Small intestine (tissue), 16 donors: Measurements from ENCODE around the gene C1orf52. TPM values are rescaled to one million over a fixed set of nuclear protein-coding genes. Genes with fewer than 3 reads are reported as not detected.
A peak's percentile ranks its signal among the peaks of the same experiment; 100 is the strongest.

Experiments used
- DNase-seq, 2 donors: peaks; one replicate each; pipeline versions ENCODE4 v3.0.0 to v3.0.0-alpha.2; 2013
- FAIRE-seq: peaks from 2 replicates; lab custom pipeline; 2012; peaks lifted over from hg19 to GRCh38; lab: Jason Lieb, UNC
- H3K27ac ChIP-seq, 3 donors: one replicate each; pipeline ENCODE4 v1.5.1; 2013; ENCODE audit warnings: low read length in 2 of 3, mild to moderate bottlenecking in 2 of 3, control low read depth in 1 of 3, inconsistent platforms in 1 of 3, low read depth in 1 of 3, moderate library complexity in 1 of 3
- H3K27me3 ChIP-seq, 3 donors: one replicate each; pipeline ENCODE4 v1.6.1; 2013; ENCODE audit warnings: low read length in 3 of 3, inconsistent platforms in 1 of 3; ENCODE audit not compliant: control insufficient read depth in 3 of 3, insufficient read depth in 3 of 3
- H3K36me3 ChIP-seq, 3 donors: one replicate each; pipeline ENCODE4 v1.6.1; 2013; ENCODE audit warnings: low read length in 3 of 3, inconsistent platforms in 1 of 3, low read depth in 1 of 3, mild to moderate bottlenecking in 1 of 3, moderate library complexity in 1 of 3; ENCODE audit not compliant: control insufficient read depth in 3 of 3, insufficient read depth in 2 of 3
- H3K4me1 ChIP-seq, 3 donors: one replicate each; pipeline ENCODE4 v1.6.1; 2013; ENCODE audit warnings: low read length in 2 of 3, inconsistent platforms in 1 of 3, low read depth in 1 of 3, mild to moderate bottlenecking in 1 of 3, moderate library complexity in 1 of 3; ENCODE audit not compliant: control insufficient read depth in 3 of 3, insufficient read depth in 2 of 3
- H3K4me3 ChIP-seq, 3 donors: one replicate each; pipeline ENCODE4 v1.5.1; 2013; ENCODE audit warnings: low read length in 3 of 3, control low read depth in 1 of 3, inconsistent platforms in 1 of 3, low read depth in 1 of 3, mild to moderate bottlenecking in 1 of 3, moderate library complexity in 1 of 3
- H3K9me3 ChIP-seq, 2 donors: one replicate each; pipeline ENCODE4 v1.6.1; 2013; ENCODE audit warnings: low read depth in 1 of 2, low read length in 1 of 2; ENCODE audit not compliant: control insufficient read depth in 2 of 2, insufficient read depth in 1 of 2
- WGBS, 3 donors: extraction: QIAGEN DNeasy Blood & Tissue Kit; methylation state at CpG; one replicate each; pipeline ENCODE4 v1.1.7; 2013; 5-methylcytosine and 5-hydroxymethylcytosine counted together
- long read RNA-seq, 10 donors: transcript quantifications; one replicate each; lab custom pipeline, GENCODE V29; 2026
- polyA plus RNA-seq, 4 donors: library from polyadenylated mRNA; stranded (reverse) in 3 of 4; unstranded in 1 of 4; fragments of 200-250 nt in 3 of 4; fragments of 120-200 nt in 1 of 4; gene quantifications; one replicate each; pipeline versions ENCODE4 v1.2.1 to v1.2.3, GENCODE V29; 2013
- donor health status: healthy with polysubstance abuse.
- donor health status: control.
- donor health status: control.
- donor health status: Bipolar disorder and iron deficiency.
- donor health status: healthy.

Gene C1orf52
- polyA plus RNA-seq: 10 to 100 TPM; 15.9 to 35.6 (median 18.5) TPM
- long read RNA-seq, donor 1: 0 reads
- long read RNA-seq, donor 2, partial matches to known transcripts: 0 of 4 reads
- long read RNA-seq, donor 2, other reads (novel, unspliced or antisense): 0 of 4 reads
- long read RNA-seq, donor 3, transcript C1orf52-203 (3 exons, 1,219 nt): minor isoform, 5 of 11 reads
- long read RNA-seq, donor 3, transcript C1orf52-201 (4 exons, 3,391 nt): major isoform, 6 of 11 reads
- long read RNA-seq, donor 3, partial matches to known transcripts: 0 of 11 reads
- long read RNA-seq, donor 3, other reads (novel, unspliced or antisense): 0 of 11 reads
- long read RNA-seq, donor 4, partial matches to known transcripts: 0 of 1 reads
- long read RNA-seq, donor 4, other reads (novel, unspliced or antisense): 0 of 1 reads
- long read RNA-seq, donor 5, transcript C1orf52-203 (3 exons, 1,219 nt): major isoform, 5 of 9 reads
- long read RNA-seq, donor 5, partial matches to known transcripts: 0 of 9 reads
- long read RNA-seq, donor 5, other reads (novel, unspliced or antisense): 0 of 9 reads
- long read RNA-seq, donor 6, transcript C1orf52-201 (4 exons, 3,391 nt): major isoform, 8 of 11 reads
- long read RNA-seq, donor 6, partial matches to known transcripts: 0 of 11 reads
- long read RNA-seq, donor 6, other reads (novel, unspliced or antisense): 0 of 11 reads
- long read RNA-seq, donor 7: 0 reads
- long read RNA-seq, donor 8, partial matches to known transcripts: 0 of 3 reads
- long read RNA-seq, donor 8, other reads (novel, unspliced or antisense): 0 of 3 reads
- long read RNA-seq, donor 9, partial matches to known transcripts: 0 of 3 reads
- long read RNA-seq, donor 9, other reads (novel, unspliced or antisense): 0 of 3 reads
- long read RNA-seq, donor 10, transcript C1orf52-203 (3 exons, 1,219 nt): major isoform, 7 of 19 reads
- long read RNA-seq, donor 10, transcript C1orf52-201 (4 exons, 3,391 nt): major isoform, 7 of 19 reads
- long read RNA-seq, donor 10, partial matches to known transcripts: 5 of 19 reads
- long read RNA-seq, donor 10, other reads (novel, unspliced or antisense): 0 of 19 reads

GRCh38 chr1:85259118-85259911 lies at the start of gene C1orf52:
TSS of gene C1orf52 (minus strand) at chr1:85259662. CDS start at chr1:85259633, 29 bp downstream.
- Histone ChIP-seq H3K4me1 (peaks cover 2 to 23% (median 4%) of the 10 kb centered on the region in 3 donors), H3K4me3 (peak within 1 kb of the TSS; percentile 80 to 99 (median 98)), H3K9me3 (peaks cover 0 to 13% of the 10 kb centered on the region in 2 donors), H3K27me3 (no peaks in the 10 kb centered on the region), H3K36me3 (peaks cover 0 to 9% (median 1%) of the 10 kb centered on the region in 3 donors), H3K27ac (peak within 1 kb of the TSS; percentile 35 to 84 (median 76))
- 0 to 1% (median 0%) methylated on average over 57 to 65 of the region's 65 CpGs for WGBS, 3 donors
- DNase-seq: peak; percentile 89 to 96
- no peak for FAIRE-seq

DNA sequence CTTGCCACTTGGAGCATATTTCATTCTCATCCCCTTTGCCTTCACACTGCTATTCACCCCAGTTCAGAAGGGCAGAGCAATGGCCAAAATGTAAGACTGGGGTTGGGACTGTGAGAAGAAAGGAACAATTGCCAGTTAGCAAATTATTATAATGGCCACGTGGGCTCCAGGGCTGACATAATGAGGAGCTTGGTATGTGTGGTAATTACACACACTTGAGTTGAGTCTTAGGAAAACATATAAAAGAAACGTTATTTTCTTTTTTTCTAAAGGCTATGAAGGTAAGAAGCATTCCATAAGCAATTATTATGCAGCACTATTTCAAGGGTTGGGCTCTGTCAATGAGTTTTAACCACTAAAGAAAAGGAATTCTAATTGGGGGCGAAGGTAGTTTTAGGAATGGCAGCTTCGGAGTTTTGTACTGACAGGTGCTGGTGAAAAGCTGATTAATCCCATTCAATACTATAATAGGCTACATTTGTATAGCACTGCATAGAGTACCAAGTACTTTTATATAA lies 49.4 kb upstream of the C1orf52 start:
- FAIRE-seq (no peak), DNase-seq (no peak)
- Histone ChIP-seq H3K27ac (no peak overlapping the region), H3K4me3 (no peak overlapping the region), H3K4me1 (peaks cover 0 to 4% (median 0%) of the 10 kb centered on the region in 3 donors), H3K9me3 (no peaks in the 10 kb centered on the region), H3K27me3 (no peaks in the 10 kb centered on the region), H3K36me3 (no peaks in the 10 kb centered on the region)
- WGBS, 3 donors: 18 to 51% (median 34%) methylated on average over 4 of the region's 4 CpGs

DNA sequence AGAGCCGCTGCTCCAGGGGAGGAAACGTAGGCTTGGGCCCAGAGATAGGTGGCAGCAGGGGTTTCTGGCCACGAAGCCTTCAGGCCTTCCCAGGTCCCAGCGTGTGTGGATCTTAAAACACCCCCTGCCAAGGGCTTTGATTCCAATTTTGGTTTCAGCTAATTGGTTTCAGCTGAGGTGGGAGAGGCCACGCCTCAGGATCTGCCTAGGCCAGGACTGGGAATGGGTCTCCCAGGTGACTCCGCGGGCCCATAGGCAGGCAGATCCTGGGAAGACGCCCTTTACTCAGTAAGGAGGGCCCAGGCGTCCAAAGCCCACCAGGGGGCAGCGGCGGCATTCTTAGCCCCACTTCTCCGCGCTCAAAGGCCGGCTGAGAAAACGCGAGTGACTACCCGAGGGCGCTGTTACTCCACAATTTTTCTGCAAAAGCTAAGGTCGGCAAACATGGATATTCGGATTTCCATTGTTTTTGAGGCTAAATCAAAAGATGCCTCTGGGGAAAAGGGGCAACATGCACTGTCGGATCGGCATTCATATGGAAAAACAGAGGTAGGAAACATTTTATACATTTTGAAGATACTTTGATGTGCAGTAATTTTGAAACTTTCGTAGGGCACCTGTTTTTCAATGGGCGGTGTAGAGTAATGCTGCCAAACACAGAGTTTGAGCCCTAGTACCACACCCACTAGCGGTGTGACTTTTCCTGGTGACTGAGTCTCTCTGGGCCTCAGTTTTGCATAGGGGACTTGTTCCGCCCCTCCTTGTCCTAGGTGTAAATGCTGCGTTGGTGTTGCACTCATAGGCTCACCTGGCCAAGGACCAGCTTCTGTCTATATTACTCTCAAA lies 48.7 kb upstream of the C1orf52 start:
- FAIRE-seq: no peak
- DNase-seq: peak; percentile 82 to 92
- Histone ChIP-seq H3K4me3 (no peak overlapping the region), H3K27ac (no peak overlapping the region), H3K27me3 (no peaks in the 10 kb centered on the region), H3K4me1 (peaks cover 0 to 4% (median 0%) of the 10 kb centered on the region in 3 donors), H3K36me3 (no peaks in the 10 kb centered on the region), H3K9me3 (no peaks in the 10 kb centered on the region)
- 19 to 21% (median 21%) methylated on average over 27 of the region's 27 CpGs for WGBS, 3 donors

- Histone ChIP-seq H3K27ac (no peak overlapping the region), H3K36me3 (no peaks in the 10 kb centered on the region), H3K4me1 (peaks cover 0 to 4% (median 0%) of the 10 kb centered on the region in 3 donors), H3K4me3 (no peak overlapping the region), H3K27me3 (no peaks in the 10 kb centered on the region), H3K9me3 (no peaks in the 10 kb centered on the region)
- WGBS, 3 donors: 92 to 94% (median 93%) methylated on average over 4 of the region's 4 CpGs
- DNase-seq (no peak), FAIRE-seq (no peak)
These were observed 46.8 kb upstream of the C1orf52 start for GRCh38 chr1:85306236-85306635.

- no peak for FAIRE-seq
- WGBS, 3 donors: 65 to 84% (median 72%) methylated on average over 4 of the region's 4 CpGs
- H3K36me3 ChIP-seq: no peaks in the 10 kb centered on the region
- no peaks in the 10 kb centered on the region for H3K9me3 ChIP-seq
- peaks cover 0 to 6% (median 0%) of the 10 kb centered on the region in 3 donors for H3K4me1 ChIP-seq
- no peaks in the 10 kb centered on the region for H3K27me3 ChIP-seq
- H3K27ac ChIP-seq: no peak overlapping the region
- H3K4me3 ChIP-seq: no peak overlapping the region
- no peak for DNase-seq
These were observed 44.1 kb upstream of the C1orf52 start for GRCh38 chr1:85303440-85304162.

- 74 to 94% (median 74%) methylated on average over 3 of the region's 3 CpGs for WGBS, 3 donors
- no peak overlapping the region for H3K4me3 ChIP-seq
- no peaks in the 10 kb centered on the region for H3K27me3 ChIP-seq
- H3K27ac ChIP-seq: no peak overlapping the region
- DNase-seq (no peak), FAIRE-seq (no peak)
- peaks cover 0 to 20% (median 6%) of the 10 kb centered on the region in 3 donors for H3K4me1 ChIP-seq
- H3K9me3 ChIP-seq: no peaks in the 10 kb centered on the region
- no peaks in the 10 kb centered on the region for H3K36me3 ChIP-seq
These were observed 40.7 kb upstream of the C1orf52 start for GRCh38 chr1:85300140-85300539.
